HepG2 (cell line): ENCODE measurements around the gene LRP5. TPM values are rescaled to one million over a fixed set of nuclear protein-coding genes. Genes with fewer than 3 reads are reported as not detected.
A peak's percentile ranks its signal among the peaks of the same experiment; 100 is the strongest.

Source experiments
- ATAC-seq: fragments of 200-7000 bp; cut with Tn5 transposase; 3 replicates; pipeline ENCODE4 v1.9.1; 2020; ENCODE audit warnings: mild to moderate bottlenecking, moderate library complexity
- BruUV-seq: library from RNA; stranded (reverse); fragments of 400-500 nt; replicated peaks from 2 replicates; lab custom pipeline; 2021; lab: Mats Ljungman, UMichigan
- CTCF ChIA-PET: fragments of 300-600 bp; formaldehyde crosslinking; extraction: SDS; loops from one replicate; lab custom pipeline; 2021; ENCODE audit warnings: low total read pairs, inconsistent platforms, low intra/inter-chr PET ratio; lab: Yijun Ruan, JAX
- POLR2A ChIA-PET: fragments of 350-600 bp; sonication (Branson Sonifier 250); formaldehyde crosslinking; loops from one replicate; lab custom pipeline; 2020; ENCODE audit warnings: antibody characterized with exemption, inconsistent platforms; lab: Yijun Ruan, JAX
- DNase-seq: peaks from one replicate; pipeline ENCODE4 v3.0.0-alpha.2; 2015; ENCODE audit warnings: low spot score
- FAIRE-seq: peaks from 3 replicates; lab custom pipeline; 2011; peaks lifted over from hg19 to GRCh38; lab: Jason Lieb, UNC
- H2AFZ ChIP-seq: one replicate; pipeline ENCODE4 v1.6.1; 2011; ENCODE audit warnings: low read length, inconsistent platforms
- H3K27ac ChIP-seq: fragments of 300-600 bp; 3 replicates; pipeline ENCODE4 v1.8.0; 2011; ENCODE audit warnings: mixed run types, mild to moderate bottlenecking, mixed read lengths, low read length, inconsistent platforms; ENCODE audit not compliant: insufficient read depth; ENCODE audit errors: extremely low read length
- H3K27me3 ChIP-seq, 2 experiments: fragments of 200-600 bp in 1 of 2; 2 replicates in 1 of 2; 3 replicates in 1 of 2; pipeline versions ENCODE4 v1.6.0 to v1.8.0; 2011; ENCODE audit warnings: low read length in 2 of 2, mild to moderate bottlenecking in 2 of 2, moderate library complexity in 2 of 2, inconsistent platforms in 1 of 2; ENCODE audit not compliant: insufficient read depth in 2 of 2, control insufficient read depth in 1 of 2
- H3K36me3 ChIP-seq, 2 experiments: fragments of 200-600 bp in 1 of 2; replicated peaks in 1 of 2; 2 replicates in 1 of 2; 3 replicates in 1 of 2; pipeline versions ENCODE4 v1.5.1 to v1.8.0; 2011; ENCODE audit warnings: low read length in 2 of 2, inconsistent platforms in 1 of 2; ENCODE audit not compliant: insufficient read depth in 2 of 2, control insufficient read depth in 1 of 2
- H3K4me1 ChIP-seq: 2 replicates; pipeline ENCODE4 v1.5.1; 2012; ENCODE audit warnings: low read length, inconsistent platforms; ENCODE audit not compliant: insufficient read depth
- H3K4me2 ChIP-seq: 2 replicates; pipeline ENCODE4 v1.6.0; 2011; ENCODE audit warnings: low read depth, low read length, inconsistent platforms
- H3K4me3 ChIP-seq, 3 experiments: fragments of 200-600 bp in 1 of 3; sonication (generic), shearing (Covaris generic) in 1 of 3; replicated peaks in 1 of 3; 2 replicates each; pipeline ENCODE4 v1.5.1; 2011 to 2016; ENCODE audit warnings: low read length in 3 of 3, inconsistent platforms in 2 of 3, low read depth in 2 of 3, mild to moderate bottlenecking in 2 of 3, control low read depth in 1 of 3, mixed read lengths in 1 of 3; ENCODE audit not compliant: insufficient read depth in 1 of 3
- H3K79me2 ChIP-seq: one replicate; pipeline ENCODE4 v1.6.1; 2011; ENCODE audit warnings: low read length, inconsistent platforms; ENCODE audit not compliant: insufficient read depth
- H3K9ac ChIP-seq: 2 replicates; pipeline ENCODE4 v1.6.0; 2011; ENCODE audit warnings: mild to moderate bottlenecking, low read depth, low read length, inconsistent platforms; ENCODE audit not compliant: insufficient read depth
- H3K9me3 ChIP-seq: 2 replicates; pipeline ENCODE4 v1.5.1; 2012; ENCODE audit warnings: mild to moderate bottlenecking, low read length
- H4K20me1 ChIP-seq: 2 replicates; pipeline ENCODE4 v1.6.0; 2011; ENCODE audit warnings: inconsistent platforms, mild to moderate bottlenecking, low read length, moderate library complexity; ENCODE audit not compliant: insufficient read depth
- DPF2 ChIP-seq: sonication (generic); formaldehyde crosslinking; IDR thresholded peaks from 2 replicates; pipeline ENCODE4 v1.4.0; 2020; ENCODE audit warnings: mild to moderate bottlenecking, low read depth, missing genetic modification reagents, borderline replicate concordance
- ETV5 ChIP-seq: IDR thresholded peaks from 2 replicates; pipeline ENCODE4 v1.6.1; 2018; ENCODE audit warnings: missing biosample characterization, missing genetic modification reagents, inconsistent platforms, borderline replicate concordance
- FOXA3 ChIP-seq: IDR thresholded peaks from 2 replicates; pipeline ENCODE4 v1.6.1; 2016; ENCODE audit warnings: missing genetic modification reagents, missing compliant biosample characterization
- MBD4 ChIP-seq: IDR thresholded peaks from 2 replicates; pipeline ENCODE4 v1.6.1; 2012; ENCODE audit warnings: low read length, inconsistent platforms, borderline replicate concordance
- MED1 ChIP-seq: sonication (generic); formaldehyde crosslinking; IDR thresholded peaks from 2 replicates; pipeline ENCODE4 v1.4.0; 2020; ENCODE audit warnings: missing genetic modification reagents
- MED8 ChIP-seq: sonication (generic); formaldehyde crosslinking; IDR thresholded peaks from 2 replicates; pipeline ENCODE4 v1.8.1; 2023; ENCODE audit warnings: mild to moderate bottlenecking, missing genetic modification reagents; ENCODE audit not compliant: insufficient replicate concordance
- POLR2A ChIP-seq, 2 experiments: IDR thresholded peaks; 2 replicates each; pipeline ENCODE4 v1.6.1; 2011; ENCODE audit warnings: low read depth in 2 of 2, low read length in 2 of 2, mild to moderate bottlenecking in 1 of 2, moderate library complexity in 1 of 2; ENCODE audit not compliant: insufficient read depth in 1 of 2
- SKI ChIP-seq: fragments of 450-650 bp; IDR thresholded peaks from one replicate; pipeline ENCODE4 v1.6.1; 2018; ENCODE audit warnings: mild to moderate bottlenecking; ENCODE audit not compliant: partially characterized antibody
- SMARCC2 ChIP-seq: fragments of 450-650 bp; IDR thresholded peaks from 2 replicates; pipeline ENCODE4 v1.6.1; 2017; ENCODE audit warnings: antibody characterized with exemption, mild to moderate bottlenecking
- SMYD3 ChIP-seq: sonication (generic); formaldehyde crosslinking; IDR thresholded peaks from 2 replicates; pipeline ENCODE4 v1.8.1; 2023; ENCODE audit warnings: mild to moderate bottlenecking, missing genetic modification reagents
- ZNF10 ChIP-seq: sonication (generic); formaldehyde crosslinking; IDR thresholded peaks from 2 replicates; pipeline ENCODE4 v1.4.0; 2020; ENCODE audit warnings: mild to moderate bottlenecking, low read depth, missing genetic modification reagents, borderline replicate concordance
- WGBS: methylation state at CpG from one replicate; pipeline ENCODE4 v1.1.6; 2017; ENCODE audit warnings: low lambda C conversion rate; 5-methylcytosine and 5-hydroxymethylcytosine counted together
- in situ Hi-C: cut with HindIII; loops from 2 replicates; pipeline ENCODE4 v1.10.0; 2017; ENCODE audit warnings: low pct_unique_long_range_greater_than_20kb; ENCODE audit not compliant: extremely low pct_ligation_motif_present
- intact Hi-C: fragments of 100-400 bp; cut with micrococcal nuclease; formaldehyde crosslinking; loops from one replicate; pipeline ENCODE4 v1.10.0; 2022; ENCODE audit not compliant: unreplicated experiment
- polyA plus RNA-seq, 8 experiments: library from polyadenylated mRNA; depleted of rRNA in 3 of 8; stranded (reverse) in 7 of 8; unstranded in 1 of 8; fragments of >200 nt; fragmentation: Illumina TruSeq in 4 of 8; extraction: Trizol in 4 of 8; gene quantifications; 2 replicates each; pipeline versions ENCODE4 v1.2.1 to v1.2.3, GENCODE V29; 2011 to 2016; ENCODE audit warnings: low read depth in 4 of 8, missing spikeins in 1 of 8, mixed read lengths in 1 of 8; ENCODE audit not compliant: insufficient read depth in 1 of 8
- total RNA-seq, 5 experiments: library from RNA; depleted of rRNA; stranded (reverse); fragments of >200 nt; fragmentation: Illumina TruSeq; extraction: Trizol; gene quantifications; 2 replicates each; pipeline ENCODE4 v1.2.3, GENCODE V29; 2016; ENCODE audit warnings: low read depth in 1 of 5
- TF ChIP-seq, protein P1 (sequence below): IDR thresholded peaks from 2 replicates; pipeline ENCODE4 v1.6.1; 2016; ENCODE audit warnings: mild to moderate bottlenecking
- TF ChIP-seq, protein P2 (sequence below): sonication (generic); formaldehyde crosslinking; conservative IDR thresholded peaks from 2 replicates; pipeline ENCODE4 v1.4.0; 2020; ENCODE audit warnings: missing genetic modification reagents

Gene LRP5
- total and polyA plus RNA-seq, 2 of the 13 experiments (the other 11 are each of a cell fraction or from before 2014, with no cell fraction given), result 40.4 to 64.0 TPM

DNA sequence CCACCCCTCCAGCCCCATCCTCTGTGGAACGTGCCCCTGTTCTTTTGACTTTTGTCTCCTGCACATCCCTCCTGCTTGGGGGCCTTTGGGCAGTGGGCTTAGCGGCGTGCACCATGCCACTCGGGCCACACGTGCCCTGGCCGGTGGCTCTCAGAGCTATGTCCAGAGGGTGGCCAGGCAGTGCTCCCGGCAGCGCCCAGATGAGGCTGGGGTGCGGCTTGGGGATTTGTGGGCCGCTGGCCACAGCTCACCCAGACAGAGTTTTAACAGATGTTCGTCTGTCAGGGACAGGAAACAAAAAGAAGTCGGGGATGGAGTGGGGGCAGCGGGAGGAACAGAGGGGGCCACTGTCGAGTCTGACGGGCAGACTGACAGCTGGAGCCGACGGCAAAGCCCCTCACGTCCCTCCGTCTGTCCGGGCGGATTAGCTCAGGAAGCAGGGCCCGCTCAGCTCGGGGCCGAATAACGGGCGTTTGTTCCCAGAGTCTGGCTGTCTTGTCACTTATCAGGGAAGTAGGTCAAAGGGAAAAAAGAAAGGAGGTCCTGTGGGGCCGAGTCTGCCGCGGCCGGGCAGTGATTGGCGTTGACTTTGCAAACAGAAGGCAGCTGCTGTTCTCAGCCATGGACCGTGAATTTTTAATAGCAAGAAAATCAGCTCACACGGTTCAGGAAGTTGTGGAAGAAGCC, 61.6 kb downstream of the LRP5 start (continued):
- peak; percentile 67; the same call in 1 of the 2 replicates for TF ChIP-seq MED1 (CRISPR knock-in tag)
- TF ChIP-seq MBD4, result no peak
- TF ChIP-seq ZNF10 (CRISPR knock-in tag), result no peak
- TF ChIP-seq FOXA3, result peak; percentile 58
- TF ChIP-seq ETV5 (CRISPR knock-in tag), result peak; percentile 44; the same call in 1 of the 2 replicates
- no peak for TF ChIP-seq DPF2 (CRISPR knock-in tag)
- TF ChIP-seq SKI, result peak; percentile 84
- no peak for TF ChIP-seq SMYD3 (CRISPR knock-in tag)
- no peak for TF ChIP-seq MED8 (CRISPR knock-in tag)

DNA sequence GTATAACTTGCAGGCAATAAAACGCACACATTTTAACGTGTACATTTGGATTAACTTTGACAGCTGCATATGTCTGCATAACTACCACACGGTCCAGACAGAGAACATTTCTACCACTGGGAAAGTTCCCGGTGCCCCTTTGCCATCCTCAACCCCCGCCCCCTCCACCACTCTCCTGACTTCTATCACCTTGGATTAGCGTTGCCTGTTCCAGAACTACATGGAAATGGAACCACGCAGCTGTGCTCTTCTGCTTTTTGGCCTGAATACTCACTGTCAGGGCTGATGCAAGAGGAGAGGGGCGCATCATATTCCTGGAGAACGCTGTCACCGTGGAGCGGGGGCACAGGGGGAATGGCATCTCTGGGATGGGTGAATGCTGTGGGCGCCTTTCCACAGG, 62.1 kb downstream of the LRP5 start:
- no peak for ATAC-seq
- Histone ChIP-seq H3K4me3 (no peak overlapping the region), H3K36me3 (peaks cover 15 to 54% of the 10 kb centered on the region in 2 experiments; a peak in 4 of 5 replicates), H3K9ac (no peak overlapping the region), H3K4me2 (peak overlapping the region; percentile 52; the same call in 1 of the 2 replicates), H3K27me3 (no peaks in the 10 kb centered on the region), H4K20me1 (peaks cover 55% of the 10 kb centered on the region), H3K79me2 (peaks cover 18% of the 10 kb centered on the region), H2AFZ (no peak overlapping the region), H3K9me3 (no peaks in the 10 kb centered on the region), H3K27ac (peak overlapping the region; percentile 61), H3K4me1 (peaks cover 49% of the 10 kb centered on the region)
- in situ Hi-C loops (no loop called here), intact Hi-C loops (loop anchor here (5.0 kb wide), 1 partner anchor 57 kb away; no protein-coding TSS in a partner anchor)
- 87% methylated on average over 12 of the region's 12 CpGs for WGBS
- CTCF ChIA-PET, result no interaction called here
- FAIRE-seq, result no peak
- DNase-seq, result no peak
- POLR2A ChIA-PET, result interaction anchor here (1.0 to 1.9 kb wide), 5 partner anchors 8 to 76 kb away, joined by 3 to 15 read pairs (median 5); no protein-coding TSS in a partner anchor
- TF ChIP-seq, protein P1, sequence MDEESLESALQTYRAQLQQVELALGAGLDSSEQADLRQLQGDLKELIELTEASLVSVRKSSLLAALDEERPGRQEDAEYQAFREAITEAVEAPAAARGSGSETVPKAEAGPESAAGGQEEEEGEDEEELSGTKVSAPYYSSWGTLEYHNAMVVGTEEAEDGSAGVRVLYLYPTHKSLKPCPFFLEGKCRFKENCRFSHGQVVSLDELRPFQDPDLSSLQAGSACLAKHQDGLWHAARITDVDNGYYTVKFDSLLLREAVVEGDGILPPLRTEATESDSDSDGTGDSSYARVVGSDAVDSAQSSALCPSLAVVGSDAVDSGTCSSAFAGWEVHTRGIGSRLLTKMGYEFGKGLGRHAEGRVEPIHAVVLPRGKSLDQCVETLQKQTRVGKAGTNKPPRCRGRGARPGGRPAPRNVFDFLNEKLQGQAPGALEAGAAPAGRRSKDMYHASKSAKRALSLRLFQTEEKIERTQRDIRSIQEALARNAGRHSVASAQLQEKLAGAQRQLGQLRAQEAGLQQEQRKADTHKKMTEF (CRISPR knock-in tag), result no peak
- TF ChIP-seq, protein P2, sequence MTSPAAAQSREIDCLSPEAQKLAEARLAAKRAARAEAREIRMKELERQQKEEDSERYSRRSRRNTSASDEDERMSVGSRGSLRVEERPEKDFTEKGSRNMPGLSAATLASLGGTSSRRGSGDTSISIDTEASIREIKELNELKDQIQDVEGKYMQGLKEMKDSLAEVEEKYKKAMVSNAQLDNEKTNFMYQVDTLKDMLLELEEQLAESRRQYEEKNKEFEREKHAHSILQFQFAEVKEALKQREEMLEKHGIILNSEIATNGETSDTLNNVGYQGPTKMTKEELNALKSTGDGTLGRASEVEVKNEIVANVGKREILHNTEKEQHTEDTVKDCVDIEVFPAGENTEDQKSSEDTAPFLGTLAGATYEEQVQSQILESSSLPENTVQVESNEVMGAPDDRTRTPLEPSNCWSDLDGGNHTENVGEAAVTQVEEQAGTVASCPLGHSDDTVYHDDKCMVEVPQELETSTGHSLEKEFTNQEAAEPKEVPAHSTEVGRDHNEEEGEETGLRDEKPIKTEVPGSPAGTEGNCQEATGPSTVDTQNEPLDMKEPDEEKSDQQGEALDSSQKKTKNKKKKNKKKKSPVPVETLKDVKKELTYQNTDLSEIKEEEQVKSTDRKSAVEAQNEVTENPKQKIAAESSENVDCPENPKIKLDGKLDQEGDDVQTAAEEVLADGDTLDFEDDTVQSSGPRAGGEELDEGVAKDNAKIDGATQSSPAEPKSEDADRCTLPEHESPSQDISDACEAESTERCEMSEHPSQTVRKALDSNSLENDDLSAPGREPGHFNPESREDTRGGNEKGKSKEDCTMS, result no peak
- TF ChIP-seq SMARCC2 (no peak), POLR2A (IDR thresholded peaks at IDR 0.05; ENCODE audit: insufficient read depth in 1 of 2, low read depth in 2 of 2, low read length in 2 of 2) (0 out of 4 replicates have a peak, but pooled peaks of 1 of the 2 experiments have one; percentile 9)
- BruUV-seq, result no TSS peak
